HepG2 (cell line): ENCODE data around the gene SEBOX. TPM values are rescaled to one million over a fixed set of nuclear protein-coding genes. Genes with fewer than 3 reads are reported as not detected.

Experiments
- ATAC-seq: fragments of 200-7000 bp; cut with Tn5 transposase; 3 replicates; pipeline ENCODE4 v1.9.1; 2020; ENCODE audit warnings: mild to moderate bottlenecking, moderate library complexity
- BruUV-seq: library from RNA; stranded (reverse); fragments of 400-500 nt; replicated peaks from 2 replicates; lab custom pipeline; 2021; lab: Mats Ljungman, UMichigan
- CTCF ChIA-PET: fragments of 300-600 bp; formaldehyde crosslinking; extraction: SDS; loops from one replicate; lab custom pipeline; 2021; ENCODE audit warnings: low total read pairs, inconsistent platforms, low intra/inter-chr PET ratio; lab: Yijun Ruan, JAX
- POLR2A ChIA-PET: fragments of 350-600 bp; sonication (Branson Sonifier 250); formaldehyde crosslinking; loops from one replicate; lab custom pipeline; 2020; ENCODE audit warnings: antibody characterized with exemption, inconsistent platforms; lab: Yijun Ruan, JAX
- DNase-seq: peaks from one replicate; pipeline ENCODE4 v3.0.0-alpha.2; 2015; ENCODE audit warnings: low spot score
- FAIRE-seq: peaks from 3 replicates; lab custom pipeline; 2011; peaks lifted over from hg19 to GRCh38; lab: Jason Lieb, UNC
- H2AFZ ChIP-seq: one replicate; pipeline ENCODE4 v1.6.1; 2011; ENCODE audit warnings: low read length, inconsistent platforms
- H3K27ac ChIP-seq: fragments of 300-600 bp; 3 replicates; pipeline ENCODE4 v1.8.0; 2011; ENCODE audit warnings: mixed run types, mild to moderate bottlenecking, mixed read lengths, low read length, inconsistent platforms; ENCODE audit not compliant: insufficient read depth; ENCODE audit errors: extremely low read length
- H3K27me3 ChIP-seq, 2 experiments: fragments of 200-600 bp in 1 of 2; 2 replicates in 1 of 2; 3 replicates in 1 of 2; pipeline versions ENCODE4 v1.6.0 to v1.8.0; 2011; ENCODE audit warnings: low read length in 2 of 2, mild to moderate bottlenecking in 2 of 2, moderate library complexity in 2 of 2, inconsistent platforms in 1 of 2; ENCODE audit not compliant: insufficient read depth in 2 of 2, control insufficient read depth in 1 of 2
- H3K36me3 ChIP-seq, 2 experiments: fragments of 200-600 bp in 1 of 2; replicated peaks in 1 of 2; 2 replicates in 1 of 2; 3 replicates in 1 of 2; pipeline versions ENCODE4 v1.5.1 to v1.8.0; 2011; ENCODE audit warnings: low read length in 2 of 2, inconsistent platforms in 1 of 2; ENCODE audit not compliant: insufficient read depth in 2 of 2, control insufficient read depth in 1 of 2
- H3K4me1 ChIP-seq: 2 replicates; pipeline ENCODE4 v1.5.1; 2012; ENCODE audit warnings: low read length, inconsistent platforms; ENCODE audit not compliant: insufficient read depth
- H3K4me2 ChIP-seq: 2 replicates; pipeline ENCODE4 v1.6.0; 2011; ENCODE audit warnings: low read depth, low read length, inconsistent platforms
- H3K4me3 ChIP-seq, 3 experiments: fragments of 200-600 bp in 1 of 3; sonication (generic), shearing (Covaris generic) in 1 of 3; replicated peaks in 1 of 3; 2 replicates each; pipeline ENCODE4 v1.5.1; 2011 to 2016; ENCODE audit warnings: low read length in 3 of 3, inconsistent platforms in 2 of 3, low read depth in 2 of 3, mild to moderate bottlenecking in 2 of 3, control low read depth in 1 of 3, mixed read lengths in 1 of 3; ENCODE audit not compliant: insufficient read depth in 1 of 3
- H3K79me2 ChIP-seq: one replicate; pipeline ENCODE4 v1.6.1; 2011; ENCODE audit warnings: low read length, inconsistent platforms; ENCODE audit not compliant: insufficient read depth
- H3K9ac ChIP-seq: 2 replicates; pipeline ENCODE4 v1.6.0; 2011; ENCODE audit warnings: mild to moderate bottlenecking, low read depth, low read length, inconsistent platforms; ENCODE audit not compliant: insufficient read depth
- H3K9me3 ChIP-seq: 2 replicates; pipeline ENCODE4 v1.5.1; 2012; ENCODE audit warnings: mild to moderate bottlenecking, low read length
- H4K20me1 ChIP-seq: 2 replicates; pipeline ENCODE4 v1.6.0; 2011; ENCODE audit warnings: inconsistent platforms, mild to moderate bottlenecking, low read length, moderate library complexity; ENCODE audit not compliant: insufficient read depth
- CHD2 ChIP-seq: IDR thresholded peaks from 2 replicates; pipeline ENCODE4 v1.6.1; 2011; ENCODE audit warnings: low read depth, low read length, improper control_type of control experiment
- POGZ ChIP-seq: sonication (generic); formaldehyde crosslinking; IDR thresholded peaks from 2 replicates; pipeline ENCODE4 v1.4.0; 2020; ENCODE audit warnings: mild to moderate bottlenecking, missing genetic modification reagents
- SCMH1 ChIP-seq: sonication (generic); formaldehyde crosslinking; IDR thresholded peaks from 2 replicates; pipeline ENCODE4 v1.9.0; 2021; ENCODE audit warnings: missing genetic modification reagents, mild to moderate bottlenecking, borderline replicate concordance
- ZBTB7A ChIP-seq: sonication (generic); formaldehyde crosslinking; IDR thresholded peaks from 2 replicates; pipeline ENCODE4 v1.8.0; 2022; ENCODE audit warnings: mild to moderate bottlenecking, missing genetic modification reagents
- ZFP36L1 ChIP-seq: sonication (generic); formaldehyde crosslinking; IDR thresholded peaks from 2 replicates; pipeline ENCODE4 v1.8.0; 2022; ENCODE audit warnings: mild to moderate bottlenecking, missing genetic modification reagents, moderate library complexity
- ZNF121 ChIP-seq: sonication (generic); formaldehyde crosslinking; IDR thresholded peaks from 2 replicates; pipeline ENCODE4 v1.5.0; 2020; ENCODE audit warnings: mild to moderate bottlenecking, missing genetic modification reagents
- ZNF263 ChIP-seq: sonication (generic); formaldehyde crosslinking; IDR thresholded peaks from 2 replicates; pipeline ENCODE4 v1.4.0; 2020; ENCODE audit warnings: missing genetic modification reagents
- ZNF547 ChIP-seq: sonication (generic); formaldehyde crosslinking; IDR thresholded peaks from 2 replicates; pipeline ENCODE4 v1.5.1; 2020; ENCODE audit warnings: mild to moderate bottlenecking, missing genetic modification reagents
- WGBS: methylation state at CpG from one replicate; pipeline ENCODE4 v1.1.6; 2017; ENCODE audit warnings: low lambda C conversion rate; 5-methylcytosine and 5-hydroxymethylcytosine counted together
- in situ Hi-C: cut with HindIII; loops from 2 replicates; pipeline ENCODE4 v1.10.0; 2017; ENCODE audit warnings: low pct_unique_long_range_greater_than_20kb; ENCODE audit not compliant: extremely low pct_ligation_motif_present
- intact Hi-C: fragments of 100-400 bp; cut with micrococcal nuclease; formaldehyde crosslinking; loops from one replicate; pipeline ENCODE4 v1.10.0; 2022; ENCODE audit not compliant: unreplicated experiment
- polyA plus RNA-seq, 8 experiments: library from polyadenylated mRNA; depleted of rRNA in 3 of 8; stranded (reverse) in 7 of 8; unstranded in 1 of 8; fragments of >200 nt; fragmentation: Illumina TruSeq in 4 of 8; extraction: Trizol in 4 of 8; gene quantifications; 2 replicates each; pipeline versions ENCODE4 v1.2.1 to v1.2.3, GENCODE V29; 2011 to 2016; ENCODE audit warnings: low read depth in 4 of 8, missing spikeins in 1 of 8, mixed read lengths in 1 of 8; ENCODE audit not compliant: insufficient read depth in 1 of 8
- total RNA-seq, 5 experiments: library from RNA; depleted of rRNA; stranded (reverse); fragments of >200 nt; fragmentation: Illumina TruSeq; extraction: Trizol; gene quantifications; 2 replicates each; pipeline ENCODE4 v1.2.3, GENCODE V29; 2016; ENCODE audit warnings: low read depth in 1 of 5

Gene SEBOX
- total and polyA plus RNA-seq, 2 of the 13 experiments (the other 11 are each of a cell fraction or from before 2014, with no cell fraction given): not detected

- POLR2A ChIA-PET: interaction anchor here (1.6 kb wide), 1 partner anchor 32 kb away, joined by 6 read pairs; the partner anchor contains the start of gene VTN
- Histone ChIP-seq H3K36me3 (peaks cover 13 to 33% of the 10 kb centered on the region in 2 experiments), H3K9ac (no peak overlapping the region), H3K9me3 (no peaks in the 10 kb centered on the region), H4K20me1 (no peaks in the 10 kb centered on the region), H2AFZ (no peak overlapping the region), H3K4me2 (no peak overlapping the region), H3K4me1 (peaks cover 53% of the 10 kb centered on the region), H3K27ac (no peak overlapping the region), H3K4me3 (no peak overlapping the region), H3K27me3 (no peaks in the 10 kb centered on the region; a peak in 1 of 5 replicates), H3K79me2 (peaks cover 13% of the 10 kb centered on the region)
- in situ Hi-C loops: no loop called here
- DNase-seq (no peak), FAIRE-seq (no peak), ATAC-seq (no peak)
- TF ChIP-seq SCMH1: no peak
- TF ChIP-seq ZNF547 (CRISPR knock-in tag): no peak
- TF ChIP-seq CHD2: no peak
- no peak for TF ChIP-seq POGZ (CRISPR knock-in tag)
- TF ChIP-seq ZNF263: no peak
- no peak for TF ChIP-seq ZFP36L1
- BruUV-seq: no TSS peak
- CTCF ChIA-PET: no interaction called here
- intact Hi-C loops: no loop called here
- 64% methylated on average over 3 of the region's 3 CpGs for WGBS
Observed at GRCh38 chr17:28402224-28402630, 37.2 kb upstream of the SEBOX start.

- CTCF ChIA-PET: no interaction called here
- WGBS: 98% methylated on average over 4 of the region's 4 CpGs
- in situ Hi-C loops: no loop called here
- Histone ChIP-seq H3K4me3 (no peak overlapping the region), H3K4me2 (no peak overlapping the region), H3K4me1 (peaks cover 53% of the 10 kb centered on the region), H3K9me3 (no peaks in the 10 kb centered on the region), H3K79me2 (peaks cover 8% of the 10 kb centered on the region), H3K36me3 (peaks cover 13 to 33% of the 10 kb centered on the region in 2 experiments), H4K20me1 (no peaks in the 10 kb centered on the region), H3K27me3 (no peaks in the 10 kb centered on the region), H3K9ac (no peak overlapping the region), H3K27ac (no peak overlapping the region), H2AFZ (no peak overlapping the region)
- no peak for TF ChIP-seq ZBTB7A (CRISPR knock-in tag)
- TF ChIP-seq ZNF121 (CRISPR knock-in tag): peak; percentile 73
- ATAC-seq (no peak), DNase-seq (no peak), FAIRE-seq (no peak)
- BruUV-seq: no TSS peak
- intact Hi-C loops: no loop called here
- POLR2A ChIA-PET: interaction anchor here (1.2 to 3.1 kb wide), 5 partner anchors 17 to 52 kb away, joined by 3 to 18 read pairs (median 6); partner anchors contain the start of genes POLDIP2 and VTN
Observed at GRCh38 chr17:28399808-28400207, 34.8 kb upstream of the SEBOX start.
